Activated CD4-positive, alpha-beta T cell treated with anti-CD3 and anti-CD28 coated beads, Interleukin-2, amount 10 ng/mL, durations not matched to agents 7 days and 5 days (primary cell): ENCODE results near the gene FJX1. TPM values are rescaled to one million over a fixed set of nuclear protein-coding genes. Genes with fewer than 3 reads are reported as not detected.

Experiments used
- CTCF ChIA-PET: fragments of 350-600 bp; sonication (Branson Sonifier 250); formaldehyde crosslinking; loops from one replicate; lab custom pipeline; 2021; ENCODE audit warnings: antibody characterized with exemption; lab: Charles Lee
- POLR2A ChIA-PET: fragments of 350-600 bp; sonication (Branson Sonifier 250); formaldehyde crosslinking; loops from one replicate; lab custom pipeline; 2021; ENCODE audit warnings: antibody characterized with exemption; lab: Charles Lee
- DNase-seq: peaks from one replicate; pipeline ENCODE4 v3.0.0-alpha.2; 2020
- H3K27ac Mint-ChIP-seq: one replicate; pipeline ENCODE4 v1.8.0; 2021; ENCODE audit warnings: mild to moderate bottlenecking, moderate library complexity, mixed read lengths
- H3K27me3 Mint-ChIP-seq: one replicate; pipeline ENCODE4 v1.8.0; 2021; ENCODE audit warnings: mixed read lengths
- H3K36me3 Mint-ChIP-seq: one replicate; pipeline ENCODE4 v1.8.0; 2021; ENCODE audit warnings: low read depth, mixed read lengths
- H3K4me1 Mint-ChIP-seq: one replicate; pipeline ENCODE4 v1.8.0; 2021; ENCODE audit warnings: mixed read lengths
- H3K4me3 Mint-ChIP-seq: one replicate; pipeline ENCODE4 v1.8.0; 2021; ENCODE audit warnings: mild to moderate bottlenecking, moderate library complexity, mixed read lengths
- H3K9me3 Mint-ChIP-seq: one replicate; pipeline ENCODE4 v1.8.0; 2021; ENCODE audit warnings: mixed read lengths
- total RNA-seq, 2 experiments: library from RNA; stranded (reverse); gene quantifications; one replicate each; pipeline ENCODE4 v1.2.3, GENCODE V29; 2021

The FJX1 gene
- total RNA-seq, 2 experiments from 2014 or later, result 0.17 to 0.21 TPM

- no peaks in the 10 kb centered on the region for H3K36me3 Mint-ChIP-seq
- CTCF ChIA-PET, result no interaction called here
- H3K27ac Mint-ChIP-seq, result no peak overlapping the region
- peaks cover 18% of the 10 kb centered on the region for H3K27me3 Mint-ChIP-seq
- H3K4me3 Mint-ChIP-seq, result no peak overlapping the region
- POLR2A ChIA-PET, result no interaction called here
- H3K4me1 Mint-ChIP-seq, result no peaks in the 10 kb centered on the region
- no peak for DNase-seq
- no peaks in the 10 kb centered on the region for H3K9me3 Mint-ChIP-seq
These were observed 29.0 kb upstream of the FJX1 start for GRCh38 chr11:35589281-35589680.

- no peak for DNase-seq
- Mint-ChIP-seq H3K36me3 (no peaks in the 10 kb centered on the region), H3K9me3 (no peaks in the 10 kb centered on the region), H3K27ac (no peak overlapping the region), H3K4me3 (no peak overlapping the region), H3K27me3 (peaks cover 24% of the 10 kb centered on the region), H3K4me1 (no peaks in the 10 kb centered on the region)
- ChIA-PET POLR2A (no interaction called here), CTCF (interaction anchor here (0.6 kb wide), 1 partner anchor 14 kb away, joined by 3 read pairs; no protein-coding TSS in a partner anchor)
These were observed 27.8 kb upstream of the FJX1 start for GRCh38 chr11:35590412-35590811.

- no peak overlapping the region for H3K4me3 Mint-ChIP-seq
- no peak for DNase-seq
- POLR2A ChIA-PET, result no interaction called here
- CTCF ChIA-PET, result interaction anchor here (0.6 to 2.8 kb wide), 2 partner anchors 11 to 904 kb away, joined by 3 to 6 read pairs; no protein-coding TSS in a partner anchor
- H3K4me1 Mint-ChIP-seq, result no peaks in the 10 kb centered on the region
- H3K36me3 Mint-ChIP-seq, result no peaks in the 10 kb centered on the region
- H3K27me3 Mint-ChIP-seq, result peaks cover 14% of the 10 kb centered on the region
- H3K27ac Mint-ChIP-seq, result no peak overlapping the region
- no peaks in the 10 kb centered on the region for H3K9me3 Mint-ChIP-seq
These were observed 25.1 kb upstream of the FJX1 start for GRCh38 chr11:35593143-35593542.

- Mint-ChIP-seq H3K27ac (no peak overlapping the region), H3K4me1 (no peaks in the 10 kb centered on the region), H3K4me3 (no peak overlapping the region), H3K36me3 (no peaks in the 10 kb centered on the region), H3K27me3 (peaks cover 16% of the 10 kb centered on the region), H3K9me3 (no peaks in the 10 kb centered on the region)
- ChIA-PET CTCF (interaction anchor here (2.8 kb wide), 1 partner anchor 10 kb away, joined by 6 read pairs; no protein-coding TSS in a partner anchor), POLR2A (no interaction called here)
- DNase-seq, result no peak
These were observed 23.6 kb upstream of the FJX1 start for GRCh38 chr11:35594680-35595079.

GRCh38 chr11:35598254-35599125, 19.8 kb upstream of the FJX1 start:
- Mint-ChIP-seq H3K36me3 (no peaks in the 10 kb centered on the region), H3K4me3 (no peak overlapping the region), H3K27me3 (peaks cover 26% of the 10 kb centered on the region), H3K4me1 (no peaks in the 10 kb centered on the region), H3K27ac (no peak overlapping the region), H3K9me3 (no peaks in the 10 kb centered on the region)
- ChIA-PET POLR2A (no interaction called here), CTCF (interaction anchor here (1.3 kb wide), 1 partner anchor 9 kb away, joined by 4 read pairs; no protein-coding TSS in a partner anchor)
- DNase-seq, result no peak

- Mint-ChIP-seq H3K4me3 (no peak overlapping the region), H3K27ac (no peak overlapping the region), H3K4me1 (no peaks in the 10 kb centered on the region), H3K36me3 (no peaks in the 10 kb centered on the region), H3K9me3 (no peaks in the 10 kb centered on the region), H3K27me3 (peaks cover 17% of the 10 kb centered on the region)
- ChIA-PET CTCF (no interaction called here), POLR2A (no interaction called here)
- no peak for DNase-seq
These were observed 17.9 kb upstream of the FJX1 start for GRCh38 chr11:35600331-35600838.

- Mint-ChIP-seq H3K36me3 (no peaks in the 10 kb centered on the region), H3K27me3 (peaks cover 14% of the 10 kb centered on the region), H3K27ac (no peak overlapping the region), H3K4me1 (no peaks in the 10 kb centered on the region), H3K9me3 (no peaks in the 10 kb centered on the region), H3K4me3 (no peak overlapping the region)
- DNase-seq, result no peak
- CTCF ChIA-PET, result interaction anchor here (0.6 kb wide), 1 partner anchor 438 kb away, joined by 4 read pairs; no protein-coding TSS in a partner anchor
- POLR2A ChIA-PET, result no interaction called here
These were observed 16.0 kb upstream of the FJX1 start for GRCh38 chr11:35602160-35602793.

- Mint-ChIP-seq H3K27ac (no peak overlapping the region), H3K27me3 (peaks cover 14% of the 10 kb centered on the region), H3K36me3 (no peaks in the 10 kb centered on the region), H3K4me1 (no peaks in the 10 kb centered on the region), H3K4me3 (no peak overlapping the region), H3K9me3 (no peaks in the 10 kb centered on the region)
- CTCF ChIA-PET, result no interaction called here
- POLR2A ChIA-PET, result no interaction called here
- DNase-seq, result no peak
These were observed 15.3 kb upstream of the FJX1 start for GRCh38 chr11:35602979-35603378.

- no peak for DNase-seq
- no peaks in the 10 kb centered on the region for H3K4me1 Mint-ChIP-seq
- H3K27me3 Mint-ChIP-seq, result peaks cover 11% of the 10 kb centered on the region
- POLR2A ChIA-PET, result no interaction called here
- no peak overlapping the region for H3K27ac Mint-ChIP-seq
- H3K9me3 Mint-ChIP-seq, result no peaks in the 10 kb centered on the region
- no peak overlapping the region for H3K4me3 Mint-ChIP-seq
- no peaks in the 10 kb centered on the region for H3K36me3 Mint-ChIP-seq
- CTCF ChIA-PET, result interaction anchor here (1.1 to 2.0 kb wide), 2 partner anchors 13 to 529 kb away, joined by 3 to 6 read pairs; no protein-coding TSS in a partner anchor
These were observed 12.6 kb upstream of the FJX1 start for GRCh38 chr11:35605706-35606105.

- ChIA-PET CTCF (interaction anchor here (1.1 kb wide), 1 partner anchor 529 kb away, joined by 3 read pairs; no protein-coding TSS in a partner anchor), POLR2A (no interaction called here)
- Mint-ChIP-seq H3K9me3 (no peaks in the 10 kb centered on the region), H3K36me3 (no peaks in the 10 kb centered on the region), H3K27ac (no peak overlapping the region), H3K27me3 (peaks cover 11% of the 10 kb centered on the region), H3K4me1 (no peaks in the 10 kb centered on the region), H3K4me3 (no peak overlapping the region)
- no peak for DNase-seq
These were observed 12.1 kb upstream of the FJX1 start for GRCh38 chr11:35606206-35606605.

- Mint-ChIP-seq H3K27ac (no peak overlapping the region), H3K4me3 (no peak overlapping the region), H3K4me1 (no peaks in the 10 kb centered on the region), H3K36me3 (no peaks in the 10 kb centered on the region), H3K27me3 (peaks cover 9% of the 10 kb centered on the region), H3K9me3 (no peaks in the 10 kb centered on the region)
- no peak for DNase-seq
- ChIA-PET CTCF (no interaction called here), POLR2A (no interaction called here)
These were observed 9.8 kb upstream of the FJX1 start for GRCh38 chr11:35608502-35608901.

- ChIA-PET POLR2A (no interaction called here), CTCF (no interaction called here)
- no peak overlapping the region for H3K4me3 Mint-ChIP-seq
- H3K36me3 Mint-ChIP-seq, result no peaks in the 10 kb centered on the region
- DNase-seq, result no peak
- H3K27me3 Mint-ChIP-seq, result peaks cover 9% of the 10 kb centered on the region
- H3K4me1 Mint-ChIP-seq, result no peaks in the 10 kb centered on the region
- no peaks in the 10 kb centered on the region for H3K9me3 Mint-ChIP-seq
- no peak overlapping the region for H3K27ac Mint-ChIP-seq
These were observed 8.6 kb upstream of the FJX1 start for GRCh38 chr11:35609656-35610055.

- H3K27ac Mint-ChIP-seq, result no peak overlapping the region
- H3K27me3 Mint-ChIP-seq, result peaks cover 13% of the 10 kb centered on the region
- H3K4me1 Mint-ChIP-seq, result no peaks in the 10 kb centered on the region
- ChIA-PET CTCF (interaction anchor here (1.0 kb wide), 1 partner anchor 211 kb away, joined by 3 read pairs; no protein-coding TSS in a partner anchor), POLR2A (no interaction called here)
- no peak for DNase-seq
- H3K36me3 Mint-ChIP-seq, result no peaks in the 10 kb centered on the region
- H3K4me3 Mint-ChIP-seq, result no peak overlapping the region
- H3K9me3 Mint-ChIP-seq, result no peaks in the 10 kb centered on the region
These were observed 7.6 kb upstream of the FJX1 start for GRCh38 chr11:35610631-35611030.
